Body of pancreas (tissue), 4 donors: ENCODE data around the gene COL13A1.

Experiments used
- POLR2A ChIP-seq, 3 donors: fragments of 450-650 bp; IDR thresholded peaks; one replicate each; pipeline ENCODE4 v1.6.1; 2016; ENCODE audit warnings: antibody characterized with exemption in 3 of 3, mild to moderate bottlenecking in 2 of 3
- TF ChIP-seq, protein P1 (sequence below), 7 experiments: fragments of 450-650 bp in 4 of 7; fragments of 200-600 bp in 3 of 7; sonication (generic) in 3 of 7; IDR thresholded peaks; one replicate each; pipeline ENCODE4 v1.5.1; 2016 to 2019; ENCODE audit warnings: antibody characterized with exemption in 7 of 7

- TF ChIP-seq POLR2A (IDR thresholded peaks at IDR 0.05), result no peak
- TF ChIP-seq, protein P1, sequence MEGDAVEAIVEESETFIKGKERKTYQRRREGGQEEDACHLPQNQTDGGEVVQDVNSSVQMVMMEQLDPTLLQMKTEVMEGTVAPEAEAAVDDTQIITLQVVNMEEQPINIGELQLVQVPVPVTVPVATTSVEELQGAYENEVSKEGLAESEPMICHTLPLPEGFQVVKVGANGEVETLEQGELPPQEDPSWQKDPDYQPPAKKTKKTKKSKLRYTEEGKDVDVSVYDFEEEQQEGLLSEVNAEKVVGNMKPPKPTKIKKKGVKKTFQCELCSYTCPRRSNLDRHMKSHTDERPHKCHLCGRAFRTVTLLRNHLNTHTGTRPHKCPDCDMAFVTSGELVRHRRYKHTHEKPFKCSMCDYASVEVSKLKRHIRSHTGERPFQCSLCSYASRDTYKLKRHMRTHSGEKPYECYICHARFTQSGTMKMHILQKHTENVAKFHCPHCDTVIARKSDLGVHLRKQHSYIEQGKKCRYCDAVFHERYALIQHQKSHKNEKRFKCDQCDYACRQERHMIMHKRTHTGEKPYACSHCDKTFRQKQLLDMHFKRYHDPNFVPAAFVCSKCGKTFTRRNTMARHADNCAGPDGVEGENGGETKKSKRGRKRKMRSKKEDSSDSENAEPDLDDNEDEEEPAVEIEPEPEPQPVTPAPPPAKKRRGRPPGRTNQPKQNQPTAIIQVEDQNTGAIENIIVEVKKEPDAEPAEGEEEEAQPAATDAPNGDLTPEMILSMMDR (IDR thresholded peaks at IDR 0.05), result no peak
Measured at GRCh38 chr10:69904533-69904932, 102.8 kb downstream of the COL13A1 start.
